K562 (cell line): ENCODE measurements around the gene SLC10A3. TPM values are rescaled to one million over a fixed set of nuclear protein-coding genes. Genes with fewer than 3 reads are reported as not detected.

Source experiments
- BMI1 ChIP-seq: fragments of 150-350 bp; IDR thresholded peaks from 2 replicates; pipeline ENCODE4 v1.6.1; 2014; ENCODE audit warnings: low read length
- CHCHD3 ChIP-seq: fragments of 250-450 bp; sonication (Bioruptor Pico); IDR thresholded peaks from 2 replicates; pipeline ENCODE4 v2.1.2; 2022; ENCODE audit warnings: mild to moderate bottlenecking
- ELF1 ChIP-seq: fragments of 200-800 bp; sonication (Bioruptor generic); IDR thresholded peaks from 2 replicates; pipeline ENCODE4 v1.6.1; 2016; ENCODE audit warnings: missing genetic modification characterization, missing compliant biosample characterization
- HLTF ChIP-seq: fragments of 450-650 bp; IDR thresholded peaks from 2 replicates; pipeline ENCODE4 v1.6.1; 2016
- IFI16 ChIP-seq: fragments of 250-450 bp; sonication (Bioruptor Pico); IDR thresholded peaks from 2 replicates; pipeline ENCODE4 v2.1.2; 2022; ENCODE audit warnings: mild to moderate bottlenecking, inconsistent platforms
- POLR2H ChIP-seq: IDR thresholded peaks from 2 replicates; pipeline ENCODE4 v1.6.1; 2016; ENCODE audit warnings: missing genetic modification characterization, low read depth, mild to moderate bottlenecking, control low read depth, missing compliant biosample characterization, moderate library complexity
- SLC30A9 ChIP-seq: fragments of 250-450 bp; sonication (Bioruptor Pico); IDR thresholded peaks from 2 replicates; pipeline ENCODE4 v1.8.0; 2022; ENCODE audit warnings: mild to moderate bottlenecking, moderate library complexity
- STAT5A ChIP-seq: IDR thresholded peaks from 2 replicates; pipeline ENCODE4 v1.6.1; 2012; ENCODE audit warnings: low read length, inconsistent platforms, borderline replicate concordance
- TFAM ChIP-seq: fragments of 250-450 bp; sonication (Bioruptor Pico); conservative IDR thresholded peaks from 2 replicates; pipeline ENCODE4 v1.5.0; 2021; ENCODE audit warnings: mild to moderate bottlenecking, moderate library complexity
- TOE1 ChIP-seq, 2 experiments: fragments of 450-650 bp in 1 of 2; sonication (generic) in 1 of 2; formaldehyde crosslinking in 1 of 2; IDR thresholded peaks; 2 replicates each; pipeline versions ENCODE4 v1.7.1 to v1.8.0; 2016 to 2022; ENCODE audit warnings: borderline replicate concordance in 2 of 2, mild to moderate bottlenecking in 2 of 2, antibody characterized with exemption in 1 of 2, inconsistent platforms in 1 of 2, low read depth in 1 of 2, missing genetic modification reagents in 1 of 2, moderate library complexity in 1 of 2
- U2AF1 ChIP-seq: fragments of 200-400 bp; formaldehyde crosslinking; optimal IDR thresholded peaks from 2 replicates; pipeline ENCODE3; 2017; ENCODE audit warnings: mild to moderate bottlenecking, low read depth, low read length, moderate library complexity
- ZFX ChIP-seq: sonication (generic); formaldehyde crosslinking; IDR thresholded peaks from 2 replicates; pipeline ENCODE4 v1.8.0; 2022; ENCODE audit warnings: mild to moderate bottlenecking, missing genetic modification reagents, moderate library complexity
- ZNF197 ChIP-seq: fragments of 200-800 bp; sonication (Bioruptor generic); IDR thresholded peaks from 2 replicates; pipeline ENCODE4 v1.6.1; 2016; ENCODE audit warnings: low read depth, missing genetic modification characterization, missing compliant biosample characterization
- ZNF398 ChIP-seq: fragments of 250-450 bp; sonication (Bioruptor Pico); IDR thresholded peaks from 2 replicates; pipeline ENCODE4 v1.8.0; 2021; ENCODE audit warnings: moderate library complexity, mild to moderate bottlenecking, inconsistent platforms
- ZNF551 ChIP-seq: fragments of 250-450 bp; sonication (Bioruptor Pico); IDR thresholded peaks from 2 replicates; pipeline ENCODE4 v1.5.0; 2021; ENCODE audit warnings: mild to moderate bottlenecking, moderate library complexity
- polyA plus RNA-seq, 8 experiments: library from polyadenylated mRNA; depleted of rRNA in 4 of 8; stranded (reverse) in 5 of 8; unstranded in 3 of 8; fragments of >200 nt; fragmentation: Nextera tagmentation in 2 of 8; fragmentation: Illumina TruSeq in 1 of 8; extraction: Ambion mirVana in 2 of 8; extraction: Trizol in 1 of 8; gene quantifications; 2 replicates each; pipeline versions ENCODE4 v1.2.1 to v1.2.3, GENCODE V29; 2011 to 2014; ENCODE audit warnings: inconsistent platforms in 1 of 8, missing spikeins in 1 of 8
- total RNA-seq, 7 experiments: library from RNA; depleted of rRNA in 6 of 7; stranded (reverse); fragments of >200 nt in 6 of 7; fragmentation: Illumina TruSeq in 2 of 7; extraction: Trizol in 2 of 7; gene quantifications; 2 replicates each; pipeline versions ENCODE4 v1.2.1 to v1.2.3, GENCODE V29; 2011 to 2021; ENCODE audit warnings: low replicate concordance in 1 of 7
- TF ChIP-seq, protein P1 (sequence below): fragments of 200-600 bp; sonication (generic); IDR thresholded peaks from one replicate; pipeline ENCODE4 v1.6.1; 2012; ENCODE audit warnings: mild to moderate bottlenecking, low read depth, low read length, inconsistent platforms

Gene SLC10A3
- total and polyA plus RNA-seq, 9 of the 15 experiments (the other 6 are each of a cell fraction or from before 2014, with no cell fraction given), result 5.2 to 30.6 (median 16.7) TPM

DNA sequence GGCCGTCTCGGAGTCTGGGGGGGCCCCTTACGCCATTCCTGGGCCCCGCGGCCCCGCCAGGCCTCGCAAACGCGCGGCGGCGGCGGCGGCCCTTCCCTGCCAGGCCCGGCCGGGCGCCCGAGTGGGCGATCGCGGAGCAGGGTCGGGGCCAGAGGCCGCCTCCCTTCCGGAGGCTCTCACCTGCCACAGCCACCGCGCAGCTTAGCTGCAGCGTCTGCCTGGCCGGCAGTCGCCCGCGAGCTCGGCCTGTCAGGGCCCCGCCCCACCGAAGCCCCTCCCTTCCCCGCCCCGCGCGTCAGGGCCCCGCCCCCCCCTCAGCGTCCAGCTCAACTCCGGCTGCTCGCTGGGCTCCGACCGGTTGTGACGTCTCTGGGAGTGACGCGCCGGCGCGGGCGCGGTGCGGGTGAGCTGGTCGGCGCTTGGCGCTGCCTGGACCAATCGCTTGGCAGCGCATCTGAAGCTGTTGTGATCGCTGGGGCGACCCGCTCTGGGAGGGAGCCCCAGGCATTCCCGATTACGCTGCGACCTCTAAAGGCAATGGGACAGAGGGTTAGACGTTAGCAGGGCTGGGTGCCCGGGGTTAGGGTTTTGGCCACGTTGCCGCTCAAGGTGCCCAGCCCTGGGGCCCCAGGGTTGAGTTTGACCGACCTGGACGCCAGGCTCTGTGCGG is at the start of gene SLC10A3 (continued):
- no peak for TF ChIP-seq ZNF398 (CRISPR knock-in tag)
- no peak for TF ChIP-seq STAT5A
- no peak; the same call in 1 of the 2 replicates for TF ChIP-seq TOE1 (IDR thresholded peaks at IDR 0.05; ENCODE audit: borderline replicate concordance)
- no peak for TF ChIP-seq TOE1 (CRISPR knock-in tag; IDR thresholded peaks at IDR 0.05; ENCODE audit: borderline replicate concordance, low read depth)
- TF ChIP-seq, protein P1, sequence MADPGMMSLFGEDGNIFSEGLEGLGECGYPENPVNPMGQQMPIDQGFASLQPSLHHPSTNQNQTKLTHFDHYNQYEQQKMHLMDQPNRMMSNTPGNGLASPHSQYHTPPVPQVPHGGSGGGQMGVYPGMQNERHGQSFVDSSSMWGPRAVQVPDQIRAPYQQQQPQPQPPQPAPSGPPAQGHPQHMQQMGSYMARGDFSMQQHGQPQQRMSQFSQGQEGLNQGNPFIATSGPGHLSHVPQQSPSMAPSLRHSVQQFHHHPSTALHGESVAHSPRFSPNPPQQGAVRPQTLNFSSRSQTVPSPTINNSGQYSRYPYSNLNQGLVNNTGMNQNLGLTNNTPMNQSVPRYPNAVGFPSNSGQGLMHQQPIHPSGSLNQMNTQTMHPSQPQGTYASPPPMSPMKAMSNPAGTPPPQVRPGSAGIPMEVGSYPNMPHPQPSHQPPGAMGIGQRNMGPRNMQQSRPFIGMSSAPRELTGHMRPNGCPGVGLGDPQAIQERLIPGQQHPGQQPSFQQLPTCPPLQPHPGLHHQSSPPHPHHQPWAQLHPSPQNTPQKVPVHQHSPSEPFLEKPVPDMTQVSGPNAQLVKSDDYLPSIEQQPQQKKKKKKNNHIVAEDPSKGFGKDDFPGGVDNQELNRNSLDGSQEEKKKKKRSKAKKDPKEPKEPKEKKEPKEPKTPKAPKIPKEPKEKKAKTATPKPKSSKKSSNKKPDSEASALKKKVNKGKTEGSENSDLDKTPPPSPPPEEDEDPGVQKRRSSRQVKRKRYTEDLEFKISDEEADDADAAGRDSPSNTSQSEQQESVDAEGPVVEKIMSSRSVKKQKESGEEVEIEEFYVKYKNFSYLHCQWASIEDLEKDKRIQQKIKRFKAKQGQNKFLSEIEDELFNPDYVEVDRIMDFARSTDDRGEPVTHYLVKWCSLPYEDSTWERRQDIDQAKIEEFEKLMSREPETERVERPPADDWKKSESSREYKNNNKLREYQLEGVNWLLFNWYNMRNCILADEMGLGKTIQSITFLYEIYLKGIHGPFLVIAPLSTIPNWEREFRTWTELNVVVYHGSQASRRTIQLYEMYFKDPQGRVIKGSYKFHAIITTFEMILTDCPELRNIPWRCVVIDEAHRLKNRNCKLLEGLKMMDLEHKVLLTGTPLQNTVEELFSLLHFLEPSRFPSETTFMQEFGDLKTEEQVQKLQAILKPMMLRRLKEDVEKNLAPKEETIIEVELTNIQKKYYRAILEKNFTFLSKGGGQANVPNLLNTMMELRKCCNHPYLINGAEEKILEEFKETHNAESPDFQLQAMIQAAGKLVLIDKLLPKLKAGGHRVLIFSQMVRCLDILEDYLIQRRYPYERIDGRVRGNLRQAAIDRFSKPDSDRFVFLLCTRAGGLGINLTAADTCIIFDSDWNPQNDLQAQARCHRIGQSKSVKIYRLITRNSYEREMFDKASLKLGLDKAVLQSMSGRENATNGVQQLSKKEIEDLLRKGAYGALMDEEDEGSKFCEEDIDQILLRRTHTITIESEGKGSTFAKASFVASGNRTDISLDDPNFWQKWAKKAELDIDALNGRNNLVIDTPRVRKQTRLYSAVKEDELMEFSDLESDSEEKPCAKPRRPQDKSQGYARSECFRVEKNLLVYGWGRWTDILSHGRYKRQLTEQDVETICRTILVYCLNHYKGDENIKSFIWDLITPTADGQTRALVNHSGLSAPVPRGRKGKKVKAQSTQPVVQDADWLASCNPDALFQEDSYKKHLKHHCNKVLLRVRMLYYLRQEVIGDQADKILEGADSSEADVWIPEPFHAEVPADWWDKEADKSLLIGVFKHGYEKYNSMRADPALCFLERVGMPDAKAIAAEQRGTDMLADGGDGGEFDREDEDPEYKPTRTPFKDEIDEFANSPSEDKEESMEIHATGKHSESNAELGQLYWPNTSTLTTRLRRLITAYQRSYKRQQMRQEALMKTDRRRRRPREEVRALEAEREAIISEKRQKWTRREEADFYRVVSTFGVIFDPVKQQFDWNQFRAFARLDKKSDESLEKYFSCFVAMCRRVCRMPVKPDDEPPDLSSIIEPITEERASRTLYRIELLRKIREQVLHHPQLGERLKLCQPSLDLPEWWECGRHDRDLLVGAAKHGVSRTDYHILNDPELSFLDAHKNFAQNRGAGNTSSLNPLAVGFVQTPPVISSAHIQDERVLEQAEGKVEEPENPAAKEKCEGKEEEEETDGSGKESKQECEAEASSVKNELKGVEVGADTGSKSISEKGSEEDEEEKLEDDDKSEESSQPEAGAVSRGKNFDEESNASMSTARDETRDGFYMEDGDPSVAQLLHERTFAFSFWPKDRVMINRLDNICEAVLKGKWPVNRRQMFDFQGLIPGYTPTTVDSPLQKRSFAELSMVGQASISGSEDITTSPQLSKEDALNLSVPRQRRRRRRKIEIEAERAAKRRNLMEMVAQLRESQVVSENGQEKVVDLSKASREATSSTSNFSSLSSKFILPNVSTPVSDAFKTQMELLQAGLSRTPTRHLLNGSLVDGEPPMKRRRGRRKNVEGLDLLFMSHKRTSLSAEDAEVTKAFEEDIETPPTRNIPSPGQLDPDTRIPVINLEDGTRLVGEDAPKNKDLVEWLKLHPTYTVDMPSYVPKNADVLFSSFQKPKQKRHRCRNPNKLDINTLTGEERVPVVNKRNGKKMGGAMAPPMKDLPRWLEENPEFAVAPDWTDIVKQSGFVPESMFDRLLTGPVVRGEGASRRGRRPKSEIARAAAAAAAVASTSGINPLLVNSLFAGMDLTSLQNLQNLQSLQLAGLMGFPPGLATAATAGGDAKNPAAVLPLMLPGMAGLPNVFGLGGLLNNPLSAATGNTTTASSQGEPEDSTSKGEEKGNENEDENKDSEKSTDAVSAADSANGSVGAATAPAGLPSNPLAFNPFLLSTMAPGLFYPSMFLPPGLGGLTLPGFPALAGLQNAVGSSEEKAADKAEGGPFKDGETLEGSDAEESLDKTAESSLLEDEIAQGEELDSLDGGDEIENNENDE, result no peak
- no peak for TF ChIP-seq SLC30A9 (CRISPR knock-in tag)
- TF ChIP-seq ZNF197 (CRISPR knock-in tag), result no peak
- no peak for TF ChIP-seq ZNF551 (CRISPR knock-in tag)
- no peak for TF ChIP-seq TFAM (CRISPR knock-in tag)
- TF ChIP-seq HLTF, result no peak
- no peak for TF ChIP-seq ELF1 (tag)
- no peak for TF ChIP-seq IFI16
- TF ChIP-seq ZFX (CRISPR knock-in tag), result peak; percentile 61
- no peak for TF ChIP-seq POLR2H (tag)
- TF ChIP-seq BMI1, result no peak
- TF ChIP-seq CHCHD3, result no peak
- no peak for TF ChIP-seq U2AF1
